ENCODE data around the gene SNF8.

- no peak for TF ChIP-seq POLR2A (IDR thresholded peaks at IDR 0.05)
- no peak for TF ChIP-seq POLR2AphosphoS5 (IDR thresholded peaks at IDR 0.05)
Measured at GRCh38 chr17:48892940-48893645, 51.5 kb downstream of the SNF8 start.
